HepG2 (cell line): ENCODE results near the gene CYP27B1. TPM values are rescaled to one million over a fixed set of nuclear protein-coding genes. Genes with fewer than 3 reads are reported as not detected.
A peak's percentile ranks its signal among the peaks of the same experiment; 100 is the strongest.

ENCODE experiments used
- CBX5 ChIP-seq: sonication (generic); formaldehyde crosslinking; IDR thresholded peaks from 2 replicates; pipeline ENCODE4 v1.4.0; 2020; ENCODE audit warnings: missing genetic modification reagents, borderline replicate concordance
- HOXA9 ChIP-seq: sonication (generic); formaldehyde crosslinking; IDR thresholded peaks from 2 replicates; pipeline ENCODE4 v1.8.1; 2022; ENCODE audit warnings: missing genetic modification reagents, mild to moderate bottlenecking, moderate library complexity, borderline replicate concordance
- MAFG ChIP-seq: sonication (generic); formaldehyde crosslinking; IDR thresholded peaks from 2 replicates; pipeline ENCODE4 v1.5.1; 2020; ENCODE audit warnings: mild to moderate bottlenecking, missing genetic modification reagents
- PHF20 ChIP-seq: sonication (generic); formaldehyde crosslinking; IDR thresholded peaks from 2 replicates; pipeline ENCODE4 v1.5.0; 2020; ENCODE audit warnings: mild to moderate bottlenecking, missing genetic modification reagents
- RFX3 ChIP-seq: IDR thresholded peaks from 2 replicates; pipeline ENCODE4 v1.6.1; 2016; ENCODE audit warnings: missing biosample characterization, missing genetic modification reagents
- TERF1 ChIP-seq: sonication (generic); formaldehyde crosslinking; IDR thresholded peaks from 2 replicates; pipeline ENCODE4 v1.8.0; 2022; ENCODE audit warnings: mild to moderate bottlenecking, missing genetic modification reagents, moderate library complexity
- ZFP36L1 ChIP-seq: sonication (generic); formaldehyde crosslinking; IDR thresholded peaks from 2 replicates; pipeline ENCODE4 v1.8.0; 2022; ENCODE audit warnings: mild to moderate bottlenecking, missing genetic modification reagents, moderate library complexity
- ZMAT5 ChIP-seq: sonication (generic); formaldehyde crosslinking; IDR thresholded peaks from 2 replicates; pipeline ENCODE4 v1.5.0; 2020; ENCODE audit warnings: mild to moderate bottlenecking, low read depth, missing genetic modification reagents, borderline replicate concordance
- ZNF17 ChIP-seq: sonication (generic); formaldehyde crosslinking; IDR thresholded peaks from 2 replicates; pipeline ENCODE4 v1.5.0; 2020; ENCODE audit warnings: mild to moderate bottlenecking, missing genetic modification reagents
- polyA plus RNA-seq, 8 experiments: library from polyadenylated mRNA; depleted of rRNA in 3 of 8; stranded (reverse) in 7 of 8; unstranded in 1 of 8; fragments of >200 nt; fragmentation: Illumina TruSeq in 4 of 8; extraction: Trizol in 4 of 8; gene quantifications; 2 replicates each; pipeline versions ENCODE4 v1.2.1 to v1.2.3, GENCODE V29; 2011 to 2016; ENCODE audit warnings: low read depth in 4 of 8, missing spikeins in 1 of 8, mixed read lengths in 1 of 8; ENCODE audit not compliant: insufficient read depth in 1 of 8
- total RNA-seq, 5 experiments: library from RNA; depleted of rRNA; stranded (reverse); fragments of >200 nt; fragmentation: Illumina TruSeq; extraction: Trizol; gene quantifications; 2 replicates each; pipeline ENCODE4 v1.2.3, GENCODE V29; 2016; ENCODE audit warnings: low read depth in 1 of 5
- TF ChIP-seq, protein P1 (sequence below): sonication (generic); formaldehyde crosslinking; IDR thresholded peaks from 2 replicates; pipeline ENCODE4 v1.5.1; 2020; ENCODE audit warnings: mild to moderate bottlenecking, missing genetic modification reagents, moderate library complexity
- TF ChIP-seq, protein P2 (sequence below): IDR thresholded peaks from 2 replicates; pipeline ENCODE4 v1.6.1; 2016
- TF ChIP-seq, protein P3 (sequence below): sonication (generic); formaldehyde crosslinking; IDR thresholded peaks from 2 replicates; pipeline ENCODE4 v1.4.0; 2020; ENCODE audit warnings: missing genetic modification reagents, borderline replicate concordance
- TF ChIP-seq, protein P4 (sequence below): sonication (generic); formaldehyde crosslinking; IDR thresholded peaks from 2 replicates; pipeline ENCODE4 v1.4.0; 2020; ENCODE audit warnings: missing genetic modification reagents

CYP27B1 gene
- total and polyA plus RNA-seq, 2 of the 13 experiments (the other 11 are each of a cell fraction or from before 2014, with no cell fraction given): 2.3 to 3.0 TPM

DNA sequence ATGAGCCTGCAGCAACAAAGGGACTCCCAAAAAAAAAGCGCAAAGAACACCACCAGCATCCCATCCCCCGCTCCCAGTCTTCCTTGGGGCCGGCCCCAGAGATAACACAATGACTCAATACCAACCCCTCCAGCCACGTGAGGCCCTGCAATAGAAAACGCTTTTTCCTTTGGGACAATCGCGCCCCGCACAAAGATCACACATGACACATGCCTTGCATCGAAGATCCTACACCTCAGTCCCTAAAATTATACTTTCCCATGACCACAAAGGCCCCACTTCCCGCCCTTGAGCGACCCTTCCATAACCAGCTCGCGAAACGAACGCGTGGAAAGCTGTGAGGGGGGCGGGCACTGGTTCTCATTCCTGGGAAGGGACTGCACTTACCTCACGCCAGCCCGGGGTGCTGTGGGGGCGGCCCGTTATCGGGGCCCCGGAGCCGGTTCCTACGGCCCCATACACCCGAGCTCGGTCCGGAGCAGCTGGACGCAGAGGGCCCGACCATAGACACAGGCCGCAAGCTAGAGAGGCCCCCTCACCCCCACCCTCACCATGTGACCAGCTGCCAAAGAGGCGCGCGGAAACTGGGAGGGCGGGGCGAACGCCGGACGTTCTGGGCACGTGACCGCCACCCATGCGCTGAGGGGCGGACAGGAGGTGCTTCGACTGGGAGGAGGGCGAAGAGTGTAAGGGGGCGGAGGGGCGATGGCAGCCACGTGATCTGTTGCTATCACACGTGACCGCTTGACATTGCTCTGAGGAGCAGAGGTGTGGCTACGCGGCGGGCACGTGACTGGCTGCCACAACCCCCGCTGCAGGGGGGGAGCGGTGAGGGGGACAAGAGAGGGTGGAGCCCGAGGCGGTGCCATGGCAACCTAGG is 14.8 kb downstream of the CYP27B1 start, which contains the start of gene CDK4 (continued):
- TF ChIP-seq, protein P1, sequence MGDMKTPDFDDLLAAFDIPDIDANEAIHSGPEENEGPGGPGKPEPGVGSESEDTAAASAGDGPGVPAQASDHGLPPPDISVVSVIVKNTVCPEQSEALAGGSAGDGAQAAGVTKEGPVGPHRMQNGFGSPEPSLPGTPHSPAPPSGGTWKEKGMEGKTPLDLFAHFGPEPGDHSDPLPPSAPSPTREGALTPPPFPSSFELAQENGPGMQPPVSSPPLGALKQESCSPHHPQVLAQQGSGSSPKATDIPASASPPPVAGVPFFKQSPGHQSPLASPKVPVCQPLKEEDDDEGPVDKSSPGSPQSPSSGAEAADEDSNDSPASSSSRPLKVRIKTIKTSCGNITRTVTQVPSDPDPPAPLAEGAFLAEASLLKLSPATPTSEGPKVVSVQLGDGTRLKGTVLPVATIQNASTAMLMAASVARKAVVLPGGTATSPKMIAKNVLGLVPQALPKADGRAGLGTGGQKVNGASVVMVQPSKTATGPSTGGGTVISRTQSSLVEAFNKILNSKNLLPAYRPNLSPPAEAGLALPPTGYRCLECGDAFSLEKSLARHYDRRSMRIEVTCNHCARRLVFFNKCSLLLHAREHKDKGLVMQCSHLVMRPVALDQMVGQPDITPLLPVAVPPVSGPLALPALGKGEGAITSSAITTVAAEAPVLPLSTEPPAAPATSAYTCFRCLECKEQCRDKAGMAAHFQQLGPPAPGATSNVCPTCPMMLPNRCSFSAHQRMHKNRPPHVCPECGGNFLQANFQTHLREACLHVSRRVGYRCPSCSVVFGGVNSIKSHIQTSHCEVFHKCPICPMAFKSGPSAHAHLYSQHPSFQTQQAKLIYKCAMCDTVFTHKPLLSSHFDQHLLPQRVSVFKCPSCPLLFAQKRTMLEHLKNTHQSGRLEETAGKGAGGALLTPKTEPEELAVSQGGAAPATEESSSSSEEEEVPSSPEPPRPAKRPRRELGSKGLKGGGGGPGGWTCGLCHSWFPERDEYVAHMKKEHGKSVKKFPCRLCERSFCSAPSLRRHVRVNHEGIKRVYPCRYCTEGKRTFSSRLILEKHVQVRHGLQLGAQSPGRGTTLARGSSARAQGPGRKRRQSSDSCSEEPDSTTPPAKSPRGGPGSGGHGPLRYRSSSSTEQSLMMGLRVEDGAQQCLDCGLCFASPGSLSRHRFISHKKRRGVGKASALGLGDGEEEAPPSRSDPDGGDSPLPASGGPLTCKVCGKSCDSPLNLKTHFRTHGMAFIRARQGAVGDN (CRISPR knock-in tag): peak; percentile 98
- TF ChIP-seq ZNF17 (no peak), HOXA9 (CRISPR knock-in tag) (peak; percentile 93; the same call in 1 of the 2 replicates), PHF20 (CRISPR knock-in tag) (peak; percentile 90), ZFP36L1 (CRISPR knock-in tag) (peak; percentile 94), MAFG (no peak), CBX5 (peak; percentile 43; the same call in 1 of the 2 replicates), ZMAT5 (CRISPR knock-in tag) (no peak), TERF1 (CRISPR knock-in tag) (no peak), RFX3 (CRISPR knock-in tag) (peak; percentile 93)
- TF ChIP-seq, protein P2, sequence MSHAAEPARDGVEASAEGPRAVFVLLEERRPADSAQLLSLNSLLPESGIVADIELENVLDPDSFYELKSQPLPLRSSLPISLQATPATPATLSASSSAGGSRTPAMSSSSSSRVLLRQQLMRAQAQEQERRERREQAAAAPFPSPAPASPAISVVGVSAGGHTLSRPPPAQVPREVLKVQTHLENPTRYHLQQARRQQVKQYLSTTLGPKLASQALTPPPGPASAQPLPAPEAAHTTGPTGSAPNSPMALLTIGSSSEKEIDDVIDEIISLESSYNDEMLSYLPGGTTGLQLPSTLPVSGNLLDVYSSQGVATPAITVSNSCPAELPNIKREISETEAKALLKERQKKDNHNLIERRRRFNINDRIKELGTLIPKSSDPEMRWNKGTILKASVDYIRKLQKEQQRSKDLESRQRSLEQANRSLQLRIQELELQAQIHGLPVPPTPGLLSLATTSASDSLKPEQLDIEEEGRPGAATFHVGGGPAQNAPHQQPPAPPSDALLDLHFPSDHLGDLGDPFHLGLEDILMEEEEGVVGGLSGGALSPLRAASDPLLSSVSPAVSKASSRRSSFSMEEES: peak; percentile 99
- TF ChIP-seq, protein P3, sequence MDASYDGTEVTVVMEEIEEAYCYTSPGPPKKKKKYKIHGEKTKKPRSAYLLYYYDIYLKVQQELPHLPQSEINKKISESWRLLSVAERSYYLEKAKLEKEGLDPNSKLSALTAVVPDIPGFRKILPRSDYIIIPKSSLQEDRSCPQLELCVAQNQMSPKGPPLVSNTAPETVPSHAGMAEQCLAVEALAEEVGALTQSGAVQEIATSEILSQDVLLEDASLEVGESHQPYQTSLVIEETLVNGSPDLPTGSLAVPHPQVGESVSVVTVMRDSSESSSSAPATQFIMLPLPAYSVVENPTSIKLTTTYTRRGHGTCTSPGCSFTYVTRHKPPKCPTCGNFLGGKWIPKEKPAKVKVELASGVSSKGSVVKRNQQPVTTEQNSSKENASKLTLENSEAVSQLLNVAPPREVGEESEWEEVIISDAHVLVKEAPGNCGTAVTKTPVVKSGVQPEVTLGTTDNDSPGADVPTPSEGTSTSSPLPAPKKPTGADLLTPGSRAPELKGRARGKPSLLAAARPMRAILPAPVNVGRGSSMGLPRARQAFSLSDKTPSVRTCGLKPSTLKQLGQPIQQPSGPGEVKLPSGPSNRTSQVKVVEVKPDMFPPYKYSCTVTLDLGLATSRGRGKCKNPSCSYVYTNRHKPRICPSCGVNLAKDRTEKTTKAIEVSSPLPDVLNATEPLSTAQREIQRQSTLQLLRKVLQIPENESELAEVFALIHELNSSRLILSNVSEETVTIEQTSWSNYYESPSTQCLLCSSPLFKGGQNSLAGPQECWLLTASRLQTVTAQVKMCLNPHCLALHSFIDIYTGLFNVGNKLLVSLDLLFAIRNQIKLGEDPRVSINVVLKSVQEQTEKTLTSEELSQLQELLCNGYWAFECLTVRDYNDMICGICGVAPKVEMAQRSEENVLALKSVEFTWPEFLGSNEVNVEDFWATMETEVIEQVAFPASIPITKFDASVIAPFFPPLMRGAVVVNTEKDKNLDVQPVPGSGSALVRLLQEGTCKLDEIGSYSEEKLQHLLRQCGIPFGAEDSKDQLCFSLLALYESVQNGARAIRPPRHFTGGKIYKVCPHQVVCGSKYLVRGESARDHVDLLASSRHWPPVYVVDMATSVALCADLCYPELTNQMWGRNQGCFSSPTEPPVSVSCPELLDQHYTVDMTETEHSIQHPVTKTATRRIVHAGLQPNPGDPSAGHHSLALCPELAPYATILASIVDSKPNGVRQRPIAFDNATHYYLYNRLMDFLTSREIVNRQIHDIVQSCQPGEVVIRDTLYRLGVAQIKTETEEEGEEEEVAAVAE (CRISPR knock-in tag): peak; percentile 73; the same call in 1 of the 2 replicates
- TF ChIP-seq, protein P4, sequence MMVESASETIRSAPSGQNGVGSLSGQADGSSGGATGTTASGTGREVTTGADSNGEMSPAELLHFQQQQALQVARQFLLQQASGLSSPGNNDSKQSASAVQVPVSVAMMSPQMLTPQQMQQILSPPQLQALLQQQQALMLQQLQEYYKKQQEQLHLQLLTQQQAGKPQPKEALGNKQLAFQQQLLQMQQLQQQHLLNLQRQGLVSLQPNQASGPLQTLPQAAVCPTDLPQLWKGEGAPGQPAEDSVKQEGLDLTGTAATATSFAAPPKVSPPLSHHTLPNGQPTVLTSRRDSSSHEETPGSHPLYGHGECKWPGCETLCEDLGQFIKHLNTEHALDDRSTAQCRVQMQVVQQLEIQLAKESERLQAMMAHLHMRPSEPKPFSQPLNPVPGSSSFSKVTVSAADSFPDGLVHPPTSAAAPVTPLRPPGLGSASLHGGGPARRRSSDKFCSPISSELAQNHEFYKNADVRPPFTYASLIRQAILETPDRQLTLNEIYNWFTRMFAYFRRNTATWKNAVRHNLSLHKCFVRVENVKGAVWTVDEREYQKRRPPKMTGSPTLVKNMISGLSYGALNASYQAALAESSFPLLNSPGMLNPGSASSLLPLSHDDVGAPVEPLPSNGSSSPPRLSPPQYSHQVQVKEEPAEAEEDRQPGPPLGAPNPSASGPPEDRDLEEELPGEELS: peak; percentile 74
